D721Med (cell line): ENCODE results near the gene HAND1.

ENCODE experiments used
- DNase-seq: peaks from one replicate; pipeline ENCODE4 v3.0.0; 2011; ENCODE audit warnings: low spot score; ENCODE audit not compliant: insufficient read length
- FAIRE-seq: peaks from 2 replicates; lab custom pipeline; 2011; peaks lifted over from hg19 to GRCh38; lab: Jason Lieb, UNC
- TF ChIP-seq, protein P1 (sequence below): IDR thresholded peaks from 2 replicates; pipeline ENCODE4 v1.5.1; 2012; ENCODE audit warnings: mild to moderate bottlenecking, control low read depth; ENCODE audit not compliant: insufficient read depth; ENCODE audit errors: missing control alignments

Gene HAND1

DNA sequence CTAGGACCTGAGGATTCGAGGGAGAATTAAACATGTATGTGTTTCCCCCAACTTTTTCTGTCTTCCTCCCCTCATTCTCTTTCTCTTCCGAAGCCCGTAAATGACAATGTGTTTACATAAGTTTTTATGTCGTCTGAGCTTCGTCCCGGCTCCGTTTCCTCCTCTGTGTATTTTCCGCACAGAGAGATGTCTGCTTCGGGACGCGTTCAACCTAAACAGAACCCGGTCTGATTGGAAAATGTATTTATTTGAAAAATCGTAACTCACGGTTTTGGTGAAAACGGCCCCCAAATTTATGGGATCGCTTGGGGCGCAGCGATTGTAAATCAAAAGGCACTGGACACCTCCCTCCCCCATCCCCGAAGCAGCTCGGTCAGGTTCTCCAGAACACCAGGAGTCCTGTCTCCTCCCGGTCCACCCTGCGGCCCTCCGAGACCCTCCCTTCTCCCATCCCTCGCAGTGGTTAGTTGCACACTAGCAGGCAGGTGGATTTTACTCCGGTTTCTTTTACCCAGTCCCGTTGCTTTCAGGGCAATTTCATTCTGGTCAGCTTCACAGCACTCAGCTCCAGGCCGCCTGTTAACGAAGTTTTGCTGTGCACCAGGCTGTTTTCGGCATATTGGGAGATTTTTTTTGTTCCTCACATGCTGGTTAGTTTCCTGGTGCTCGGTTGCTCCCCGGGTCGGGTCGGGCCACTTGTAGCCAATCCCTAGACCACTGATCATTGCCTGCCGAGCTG is 5.8 kb upstream of the HAND1 start:
- FAIRE-seq (no peak), DNase-seq (no peak)
- TF ChIP-seq, protein P1, sequence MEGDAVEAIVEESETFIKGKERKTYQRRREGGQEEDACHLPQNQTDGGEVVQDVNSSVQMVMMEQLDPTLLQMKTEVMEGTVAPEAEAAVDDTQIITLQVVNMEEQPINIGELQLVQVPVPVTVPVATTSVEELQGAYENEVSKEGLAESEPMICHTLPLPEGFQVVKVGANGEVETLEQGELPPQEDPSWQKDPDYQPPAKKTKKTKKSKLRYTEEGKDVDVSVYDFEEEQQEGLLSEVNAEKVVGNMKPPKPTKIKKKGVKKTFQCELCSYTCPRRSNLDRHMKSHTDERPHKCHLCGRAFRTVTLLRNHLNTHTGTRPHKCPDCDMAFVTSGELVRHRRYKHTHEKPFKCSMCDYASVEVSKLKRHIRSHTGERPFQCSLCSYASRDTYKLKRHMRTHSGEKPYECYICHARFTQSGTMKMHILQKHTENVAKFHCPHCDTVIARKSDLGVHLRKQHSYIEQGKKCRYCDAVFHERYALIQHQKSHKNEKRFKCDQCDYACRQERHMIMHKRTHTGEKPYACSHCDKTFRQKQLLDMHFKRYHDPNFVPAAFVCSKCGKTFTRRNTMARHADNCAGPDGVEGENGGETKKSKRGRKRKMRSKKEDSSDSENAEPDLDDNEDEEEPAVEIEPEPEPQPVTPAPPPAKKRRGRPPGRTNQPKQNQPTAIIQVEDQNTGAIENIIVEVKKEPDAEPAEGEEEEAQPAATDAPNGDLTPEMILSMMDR: no peak

DNA sequence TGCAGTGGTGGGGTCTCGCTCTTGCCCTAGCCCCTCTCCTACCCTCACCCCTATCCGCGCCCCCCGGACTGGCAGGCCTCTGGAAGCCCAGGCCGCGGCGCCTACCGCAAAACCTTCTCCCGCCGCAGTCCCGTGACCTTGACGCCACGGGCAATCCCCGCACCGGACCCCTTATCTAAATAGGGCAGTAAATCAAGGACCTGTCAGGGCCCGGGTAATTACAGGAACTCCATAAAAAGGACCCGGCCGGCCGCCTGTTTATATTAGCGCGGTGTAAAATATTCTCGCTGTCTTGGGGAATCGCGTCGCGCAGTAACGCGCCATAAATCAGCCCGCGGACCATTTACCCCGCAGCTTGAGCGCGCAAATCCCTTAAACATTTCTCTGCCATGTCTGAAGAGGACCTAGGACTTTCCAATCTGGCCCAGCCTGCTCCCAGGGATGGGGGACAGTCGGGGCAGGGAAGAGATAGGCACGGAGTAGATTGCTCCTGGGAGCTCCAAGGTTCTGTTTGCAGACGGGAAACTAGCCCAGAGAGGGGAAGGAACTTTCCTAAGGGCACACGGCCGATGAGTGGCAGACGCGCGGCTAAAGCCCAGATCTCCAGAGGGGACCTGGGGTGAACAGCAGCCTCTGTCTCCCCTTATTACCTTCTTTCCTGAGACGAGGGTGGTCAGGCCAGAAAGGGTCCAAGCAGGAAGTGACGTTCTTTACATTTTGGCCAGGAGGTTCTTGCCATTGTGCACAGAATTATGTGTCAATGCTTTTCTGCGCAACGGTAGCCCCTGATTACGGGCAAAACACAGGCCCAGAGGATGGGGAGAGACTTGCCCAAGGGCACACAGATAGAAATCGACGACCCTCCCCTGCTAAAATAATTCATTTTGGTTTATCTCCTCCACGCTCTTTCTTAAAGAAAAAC is 4.8 kb upstream of the HAND1 start:
- DNase-seq (no peak), FAIRE-seq (no peak)
- TF ChIP-seq, protein P1: no peak

DNA sequence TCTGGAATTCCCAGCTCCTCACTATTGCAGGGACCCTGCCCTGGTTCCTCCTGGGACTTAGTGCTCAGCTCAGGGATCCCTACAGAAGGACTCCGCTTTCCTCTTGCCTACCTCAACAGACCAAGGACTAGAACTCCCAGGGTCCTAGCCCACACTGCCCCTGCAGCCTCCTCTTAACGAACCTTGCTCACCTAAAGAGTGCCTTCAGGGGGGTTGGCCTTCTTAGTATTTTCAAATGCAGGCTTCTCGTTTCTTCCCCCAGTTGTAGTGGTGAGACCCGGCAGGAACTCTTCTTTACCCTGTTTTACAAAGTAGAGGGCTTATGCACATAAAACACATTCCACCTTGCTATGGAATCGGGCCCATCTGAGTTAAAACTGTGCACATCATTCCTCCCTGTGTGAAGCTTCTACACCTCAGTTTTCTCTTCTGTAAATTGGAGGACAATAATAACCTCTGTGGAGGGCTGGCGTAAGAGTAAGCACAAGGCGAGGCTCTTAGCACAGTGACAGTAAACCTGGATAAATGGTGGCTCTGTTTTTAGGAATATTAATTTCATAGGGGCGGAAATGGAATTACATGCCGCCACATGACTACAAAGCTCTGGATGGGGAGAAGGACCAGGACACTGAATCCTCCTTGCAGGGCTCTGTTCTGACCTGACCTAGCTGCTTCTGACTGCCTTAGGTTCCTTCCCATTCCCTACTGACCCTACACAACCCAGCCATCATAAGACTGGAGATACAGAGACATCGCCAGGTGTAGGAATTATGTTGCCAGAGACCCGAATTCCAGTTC is 3.8 kb upstream of the HAND1 start:
- FAIRE-seq (no peak), DNase-seq (no peak)
- TF ChIP-seq, protein P1: no peak

DNA sequence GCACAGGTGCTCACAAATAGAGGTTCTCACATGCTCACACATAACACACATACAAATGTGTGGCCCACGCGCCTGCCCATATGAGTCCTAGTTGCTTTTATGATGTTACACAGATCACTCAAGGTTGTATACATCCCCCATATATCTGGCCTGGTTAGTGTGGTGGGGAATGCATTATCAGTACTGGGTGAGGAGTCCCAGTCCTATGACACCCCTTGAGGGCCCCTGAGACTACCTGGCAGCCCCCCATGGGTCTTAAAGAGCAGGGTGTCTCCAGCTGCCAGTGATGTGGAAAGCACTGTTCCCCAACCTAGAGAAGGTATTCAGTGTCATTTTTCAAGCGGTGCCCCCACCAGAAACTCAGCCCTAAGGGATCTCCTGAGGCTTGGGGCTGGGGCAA is 2.8 kb upstream of the HAND1 start:
- TF ChIP-seq, protein P1: no peak
- FAIRE-seq: no peak
- no peak for DNase-seq

DNA sequence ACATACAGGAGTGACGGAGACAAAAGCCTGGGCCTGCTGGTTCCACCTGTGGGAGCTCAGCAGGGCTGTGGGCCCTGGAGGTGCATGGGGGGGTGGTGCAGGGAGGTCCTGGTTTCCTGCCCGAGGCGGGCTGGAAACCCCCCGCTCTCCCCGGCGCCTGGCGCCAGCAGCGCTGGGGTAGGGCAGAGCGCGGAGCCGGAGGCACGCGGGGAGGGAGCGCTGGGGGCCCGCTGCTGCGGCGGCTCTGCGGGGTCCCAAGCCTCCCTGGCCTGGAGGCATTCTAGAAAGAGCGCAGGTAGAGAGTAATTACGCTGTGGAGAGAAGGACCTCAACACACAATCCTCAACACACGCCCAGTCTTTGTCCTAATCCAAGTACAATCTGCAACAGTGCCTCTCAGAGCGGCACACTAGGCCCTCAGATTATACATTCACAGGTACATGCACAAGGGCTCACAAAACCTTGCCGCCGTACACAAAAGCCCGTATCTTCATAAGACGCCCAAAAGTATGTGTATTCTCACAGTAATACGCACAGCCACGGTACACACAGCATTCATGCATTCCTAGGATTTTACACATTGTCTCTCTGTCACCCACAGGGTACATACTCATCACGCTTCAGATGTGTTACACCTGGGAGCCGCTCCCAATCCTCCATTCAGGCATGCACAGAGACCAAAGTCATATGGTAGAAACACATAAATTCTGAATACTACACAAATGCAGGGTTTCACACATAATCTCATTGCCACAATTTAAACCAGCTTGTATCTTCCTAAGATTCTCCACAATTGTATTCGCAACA is 2.1 kb upstream of the HAND1 start:
- DNase-seq (no peak), FAIRE-seq (no peak)
- TF ChIP-seq, protein P1: no peak
